ENCODE data around the gene KRT71. TPM values are rescaled to one million over a fixed set of nuclear protein-coding genes. Genes with fewer than 3 reads are reported as not detected.

The KRT71 gene
- total RNA-seq, 1 donor from 2014 or later: not detected

GRCh38 chr12:52523824-52524223 lies 29.1 kb downstream of the KRT71 start:
- no peak overlapping the region for H3K4me3 ChIP-seq
- H3K9me3 ChIP-seq (replicated peaks): no peaks in the 10 kb centered on the region

GRCh38 chr12:52522346-52523011 lies 30.5 kb downstream of the KRT71 start:
- no peaks in the 10 kb centered on the region for H3K9me3 ChIP-seq (replicated peaks)
- H3K27me3 ChIP-seq (ENCODE audit: low read depth): peaks cover 37% of the 10 kb centered on the region
- H3K27ac ChIP-seq (replicated peaks): no peak overlapping the region
- no peak overlapping the region for H3K4me3 ChIP-seq
- H3K4me1 ChIP-seq: no peaks in the 10 kb centered on the region
- intact Hi-C loops (cut with micrococcal nuclease): no loop called here
- TF ChIP-seq CTCF (IDR thresholded peaks at IDR 0.05; ENCODE audit: borderline replicate concordance): no peak
- no peak for DNase-seq
- H3K36me3 ChIP-seq: no peaks in the 10 kb centered on the region

More at GRCh38 chr12:52523824-52524223, 29.1 kb downstream of the KRT71 start:
- Histone ChIP-seq H3K27ac (replicated peaks) (no peak overlapping the region), H3K27me3 (ENCODE audit: low read depth) (peaks cover 37% of the 10 kb centered on the region), H3K36me3 (no peaks in the 10 kb centered on the region), H3K4me1 (no peaks in the 10 kb centered on the region)
- TF ChIP-seq CTCF (IDR thresholded peaks at IDR 0.05; ENCODE audit: borderline replicate concordance): no peak
- intact Hi-C loops (cut with micrococcal nuclease): no loop called here
- no peak for DNase-seq

- intact Hi-C loops (cut with micrococcal nuclease): no loop called here
- no peak for TF ChIP-seq CTCF (IDR thresholded peaks at IDR 0.05; ENCODE audit: borderline replicate concordance)
- Histone ChIP-seq H3K27me3 (ENCODE audit: low read depth) (peaks cover 37% of the 10 kb centered on the region), H3K27ac (replicated peaks) (no peak overlapping the region), H3K9me3 (replicated peaks) (no peaks in the 10 kb centered on the region), H3K36me3 (no peaks in the 10 kb centered on the region), H3K4me1 (no peaks in the 10 kb centered on the region), H3K4me3 (no peak overlapping the region)
- DNase-seq: no peak
Measured at GRCh38 chr12:52521568-52522266, 31.2 kb downstream of the KRT71 start.

- Histone ChIP-seq H3K4me1 (no peaks in the 10 kb centered on the region), H3K9me3 (replicated peaks) (no peaks in the 10 kb centered on the region), H3K36me3 (no peaks in the 10 kb centered on the region), H3K27me3 (ENCODE audit: low read depth) (peaks cover 37% of the 10 kb centered on the region), H3K27ac (replicated peaks) (no peak overlapping the region), H3K4me3 (no peak overlapping the region)
- TF ChIP-seq CTCF (IDR thresholded peaks at IDR 0.05; ENCODE audit: borderline replicate concordance): no peak
- intact Hi-C loops (cut with micrococcal nuclease): no loop called here
- DNase-seq: no peak
Measured at GRCh38 chr12:52521175-52521567, 31.8 kb downstream of the KRT71 start.

GRCh38 chr12:52519826-52520662 lies 32.9 kb downstream of the KRT71 start, which contains the start of gene KRT5:
TSS of gene KRT5 (minus strand) at chr12:52520394. CDS start at chr12:52520296, 98 bp downstream.
- H3K9me3 ChIP-seq (replicated peaks): no peaks in the 10 kb centered on the region
- H3K27me3 ChIP-seq (ENCODE audit: low read depth): peaks cover 37% of the 10 kb centered on the region
- H3K4me1 ChIP-seq: no peaks in the 10 kb centered on the region
- intact Hi-C loops (cut with micrococcal nuclease): no loop called here
- DNase-seq: no peak
- no peaks in the 10 kb centered on the region for H3K36me3 ChIP-seq
- H3K27ac ChIP-seq (replicated peaks): no peak within 1 kb of the TSS
- no peak within 1 kb of the TSS for H3K4me3 ChIP-seq
- TF ChIP-seq CTCF (IDR thresholded peaks at IDR 0.05; ENCODE audit: borderline replicate concordance): no peak

Measured in left ventricle myocardium inferior (tissue), 1 donor.